Spleen (tissue), 11 donors: ENCODE results near the gene KSR2. TPM values are rescaled to one million over a fixed set of nuclear protein-coding genes. Genes with fewer than 3 reads are reported as not detected.

Experiments used
- DNase-seq: peaks from one replicate; pipeline ENCODE4 v3.0.0-alpha.2; 2020
- H3K27ac ChIP-seq, 8 donors: fragments of 200-600 bp; sonication (generic) in 7 of 8; 1 replicate in 4 of 8; 2 replicates in 4 of 8; pipeline versions ENCODE4 v1.5.0 to v1.8.0; 2016 to 2021; ENCODE audit warnings: inconsistent platforms in 4 of 8, mild to moderate bottlenecking in 4 of 8, moderate library complexity in 1 of 8
- H3K27me3 ChIP-seq, 7 donors: fragments of 200-600 bp; sonication (generic) in 6 of 7; replicated peaks in 1 of 7; 1 replicate in 4 of 7; 2 replicates in 3 of 7; pipeline versions ENCODE4 v1.5.0 to v1.8.0; 2016 to 2021; ENCODE audit warnings: inconsistent platforms in 3 of 7, mild to moderate bottlenecking in 1 of 7
- H3K36me3 ChIP-seq, 6 donors: fragments of 200-600 bp; sonication (generic) in 5 of 6; 1 replicate in 4 of 6; 2 replicates in 2 of 6; pipeline versions ENCODE4 v1.5.0 to v1.8.0; 2016 to 2021; ENCODE audit warnings: inconsistent platforms in 2 of 6
- H3K4me1 ChIP-seq, 6 donors: fragments of 200-600 bp; sonication (generic) in 5 of 6; 1 replicate in 3 of 6; 2 replicates in 3 of 6; pipeline versions ENCODE4 v1.5.0 to v1.8.0; 2016 to 2021; ENCODE audit warnings: inconsistent platforms in 3 of 6
- H3K4me3 ChIP-seq, 8 donors: fragments of 200-600 bp; sonication (generic) in 7 of 8; 1 replicate in 4 of 8; 2 replicates in 4 of 8; pipeline versions ENCODE4 v1.5.0 to v1.8.0; 2016 to 2021; ENCODE audit warnings: inconsistent platforms in 4 of 8, mild to moderate bottlenecking in 4 of 8, moderate library complexity in 2 of 8
- H3K9me3 ChIP-seq, 8 donors: fragments of 200-600 bp; sonication (generic) in 7 of 8; 1 replicate in 4 of 8; 2 replicates in 4 of 8; pipeline versions ENCODE4 v1.5.0 to v1.8.0; 2016 to 2021; ENCODE audit warnings: inconsistent platforms in 4 of 8
- CTCF ChIP-seq, 11 experiments: fragments of 200-600 bp in 7 of 11; fragments of 450-650 bp in 4 of 11; sonication (generic) in 4 of 11; IDR thresholded peaks in 8 of 11; conservative IDR thresholded peaks in 3 of 11; 1 replicate in 7 of 11; 2 replicates in 4 of 11; pipeline versions ENCODE4 v1.4.0 to v1.8.0; 2016 to 2021; ENCODE audit warnings: antibody characterized with exemption in 11 of 11, inconsistent platforms in 4 of 11, mild to moderate bottlenecking in 1 of 11
- POLR2A ChIP-seq, 3 donors: fragments of 450-650 bp; IDR thresholded peaks; one replicate each; pipeline ENCODE4 v1.5.1; 2017; ENCODE audit warnings: antibody characterized with exemption in 3 of 3, mild to moderate bottlenecking in 1 of 3
- POLR2AphosphoS5 ChIP-seq, 3 donors: sonication (generic); formaldehyde crosslinking; IDR thresholded peaks; one replicate each; pipeline ENCODE4 v1.5.1; 2017; ENCODE audit warnings: antibody characterized with exemption in 3 of 3
- WGBS, 5 donors: extraction: QIAGEN DNeasy Blood & Tissue Kit in 3 of 5; methylation state at CpG; one replicate each; pipeline versions ENCODE4 v1.1.5 to v1.1.7; 2013 to 2018; 5-methylcytosine and 5-hydroxymethylcytosine counted together
- intact Hi-C: fragments of 100-400 bp; cut with DNase I; formaldehyde crosslinking; loops from one replicate; pipeline ENCODE4 v1.15.0; 2023; ENCODE audit warnings: low total_unique reads
- polyA plus RNA-seq, 3 donors: library from polyadenylated mRNA; stranded (reverse); fragments of 200-250 nt; gene quantifications; one replicate each; pipeline ENCODE4 v1.2.1, GENCODE V29; 2013
- total RNA-seq, 7 donors: library from RNA; depleted of rRNA in 3 of 7; stranded (reverse); fragments of >200 nt in 3 of 7; fragmentation: NEBNext Ultra II Directional in 4 of 7; extraction: Animal tissue kit (Norgen Biotek cat#: 25700) in 4 of 7; gene quantifications; one replicate each; pipeline versions ENCODE4 v1.1.0 to v1.2.1, GENCODE V29; 2016 to 2021
- donor health status: healthy with polysubstance abuse.
- donor health status: DM: no; HTN: no; CAD: no; lungs with moderate emphysema.
- donor health status: DM: no; HTN: no; CAD: no.
- donor health status: Bipolar disorder and iron deficiency.
- donor health status: healthy.
- donor health status: DM: no; HTN: no; CAD: no.
- donor health status: DM: yes; HTN: yes; CAD: no.

The KSR2 gene
- total and polyA plus RNA-seq, 10 donors = under 0.01 to 0.09 (median 0.02) TPM; not detected in 4

- Histone ChIP-seq H3K4me3 (no peak overlapping the region), H3K36me3 (no peaks in the 10 kb centered on the region), H3K27me3 (peaks cover 0 to 13% (median 0%) of the 10 kb centered on the region in 7 donors), H3K9me3 (peaks cover 0 to 17% (median 10%) of the 10 kb centered on the region in 8 donors), H3K4me1 (no peaks in the 10 kb centered on the region), H3K27ac (no peak overlapping the region)
- no peak for DNase-seq
- WGBS, 5 donors = 69 to 80% (median 70%) methylated on average over 4 of the region's 4 CpGs
- TF ChIP-seq CTCF (IDR thresholded peaks at IDR 0.05 in 8 of 11, conservative IDR thresholded peaks at IDR 0.05 in 3 of 11) (no peak), POLR2A (IDR thresholded peaks at IDR 0.05) (no peak), POLR2AphosphoS5 (IDR thresholded peaks at IDR 0.05) (no peak)
- intact Hi-C loops = no loop called here
Measured at GRCh38 chr12:117469883-117470483, 498.8 kb downstream of the KSR2 start.

GRCh38 chr12:117468016-117468415, 500.8 kb downstream of the KSR2 start:
- no peak for DNase-seq
- Histone ChIP-seq H3K27ac (no peak overlapping the region), H3K4me1 (no peaks in the 10 kb centered on the region), H3K4me3 (no peak overlapping the region), H3K9me3 (peaks cover 0 to 18% (median 10%) of the 10 kb centered on the region in 8 donors), H3K27me3 (peaks cover 0 to 10% (median 0%) of the 10 kb centered on the region in 7 donors), H3K36me3 (no peaks in the 10 kb centered on the region)
- whole genome bisulfite sequencing, 5 donors = 60 to 81% (median 74%) methylated on average over 3 of the region's 3 CpGs
- TF ChIP-seq CTCF (IDR thresholded peaks at IDR 0.05 in 8 of 11, conservative IDR thresholded peaks at IDR 0.05 in 3 of 11) (no peak), POLR2A (IDR thresholded peaks at IDR 0.05) (no peak), POLR2AphosphoS5 (IDR thresholded peaks at IDR 0.05) (no peak)
- intact Hi-C loops = no loop called here

GRCh38 chr12:117467588-117467987, 501.2 kb downstream of the KSR2 start:
- Histone ChIP-seq H3K9me3 (peaks cover 0 to 20% (median 10%) of the 10 kb centered on the region in 8 donors), H3K4me1 (no peaks in the 10 kb centered on the region), H3K36me3 (no peaks in the 10 kb centered on the region), H3K27ac (no peak overlapping the region), H3K4me3 (no peak overlapping the region), H3K27me3 (peaks cover 0 to 10% (median 0%) of the 10 kb centered on the region in 7 donors)
- DNase-seq = no peak
- intact Hi-C loops = no loop called here
- TF ChIP-seq POLR2A (IDR thresholded peaks at IDR 0.05) = no peak
- no peak for TF ChIP-seq POLR2AphosphoS5 (IDR thresholded peaks at IDR 0.05)
- no peak for TF ChIP-seq CTCF (IDR thresholded peaks at IDR 0.05 in 8 of 11, conservative IDR thresholded peaks at IDR 0.05 in 3 of 11)

- Histone ChIP-seq H3K4me3 (no peak overlapping the region), H3K36me3 (no peaks in the 10 kb centered on the region), H3K4me1 (no peaks in the 10 kb centered on the region), H3K9me3 (peaks cover 0 to 20% (median 10%) of the 10 kb centered on the region in 8 donors), H3K27ac (no peak overlapping the region), H3K27me3 (peaks cover 0 to 10% (median 0%) of the 10 kb centered on the region in 7 donors)
- DNase-seq = no peak
- intact Hi-C loops = no loop called here
- 72 to 76% (median 75%) methylated on average over 18 to 20 of the region's 20 CpGs for WGBS, 5 donors
- no peak for TF ChIP-seq POLR2AphosphoS5 (IDR thresholded peaks at IDR 0.05)
- no peak for TF ChIP-seq CTCF (IDR thresholded peaks at IDR 0.05 in 8 of 11, conservative IDR thresholded peaks at IDR 0.05 in 3 of 11)
- TF ChIP-seq POLR2A (IDR thresholded peaks at IDR 0.05) = no peak
Measured at GRCh38 chr12:117466677-117467362, 502.0 kb downstream of the KSR2 start.
